Neural cell (in vitro differentiated cells): ENCODE results near the gene RNF138.

ENCODE experiments used
- EP300 ChIP-seq: fragments of 450-650 bp; conservative IDR thresholded peaks from 2 replicates; pipeline ENCODE4 v1.6.1; 2014; ENCODE audit warnings: antibody characterized with exemption, mild to moderate bottlenecking, moderate library complexity; ENCODE audit not compliant: poor library complexity, severe bottlenecking
- EZH2 ChIP-seq: fragments of 200-600, 300-800 bp; shearing (Covaris generic), sonication (generic); IDR thresholded peaks from 2 replicates; pipeline ENCODE4 v1.6.1; 2014; ENCODE audit warnings: antibody characterized with exemption, low read length, borderline replicate concordance, mild to moderate bottlenecking; ENCODE audit not compliant: insufficient read depth, poor library complexity, severe bottlenecking
- MXI1 ChIP-seq: fragments of 450-650 bp; conservative IDR thresholded peaks from 2 replicates; pipeline ENCODE4 v1.6.1; 2014; ENCODE audit warnings: antibody characterized with exemption, mild to moderate bottlenecking; ENCODE audit not compliant: poor library complexity, severe bottlenecking
- POLR2AphosphoS5 ChIP-seq: IDR thresholded peaks from 2 replicates; pipeline ENCODE4 v1.6.1; 2012
- RAD21 ChIP-seq: fragments of 450-650 bp; conservative IDR thresholded peaks from 2 replicates; pipeline ENCODE4 v1.6.1; 2014; ENCODE audit warnings: antibody characterized with exemption, mild to moderate bottlenecking, moderate library complexity
- REST ChIP-seq: IDR thresholded peaks from 2 replicates; pipeline ENCODE4 v1.6.1; 2012; ENCODE audit warnings: borderline replicate concordance
- SMC3 ChIP-seq: fragments of 450-650 bp; conservative IDR thresholded peaks from 2 replicates; pipeline ENCODE4 v1.6.1; 2014; ENCODE audit warnings: antibody characterized with exemption, mild to moderate bottlenecking, moderate library complexity; ENCODE audit not compliant: poor library complexity
- TAF1 ChIP-seq: IDR thresholded peaks from 2 replicates; pipeline ENCODE4 v1.6.1; 2012; ENCODE audit warnings: low read depth
- TF ChIP-seq, protein P1 (sequence below): fragments of 450-650 bp; IDR thresholded peaks from 2 replicates; pipeline ENCODE4 v1.5.1; 2014; ENCODE audit warnings: antibody characterized with exemption, mild to moderate bottlenecking, moderate library complexity; ENCODE audit not compliant: poor library complexity, severe bottlenecking

DNA sequence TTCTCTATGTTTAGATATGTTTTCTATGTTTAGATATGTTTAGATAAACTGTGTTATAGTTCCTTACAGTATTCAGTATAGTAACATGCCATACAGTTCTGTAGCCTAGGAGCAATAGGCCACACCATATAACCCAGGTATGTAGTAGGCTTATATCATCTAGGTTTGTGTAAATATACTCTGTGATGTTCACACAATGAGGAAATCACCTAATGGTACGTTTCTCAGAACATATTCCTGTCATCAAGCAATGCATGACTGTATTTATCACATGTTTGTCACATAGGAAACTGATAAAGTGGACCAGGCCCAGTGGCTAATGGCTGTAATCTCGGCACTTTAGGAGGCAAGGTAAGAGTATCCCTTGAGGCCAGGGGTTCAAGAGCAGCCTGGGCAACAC, 44.0 kb downstream of the RNF138 start:
- no peak for TF ChIP-seq TAF1
- TF ChIP-seq REST = no peak
- TF ChIP-seq POLR2AphosphoS5 = no peak
- TF ChIP-seq EZH2 = no peak
- TF ChIP-seq MXI1 = no peak
- TF ChIP-seq, protein P1, sequence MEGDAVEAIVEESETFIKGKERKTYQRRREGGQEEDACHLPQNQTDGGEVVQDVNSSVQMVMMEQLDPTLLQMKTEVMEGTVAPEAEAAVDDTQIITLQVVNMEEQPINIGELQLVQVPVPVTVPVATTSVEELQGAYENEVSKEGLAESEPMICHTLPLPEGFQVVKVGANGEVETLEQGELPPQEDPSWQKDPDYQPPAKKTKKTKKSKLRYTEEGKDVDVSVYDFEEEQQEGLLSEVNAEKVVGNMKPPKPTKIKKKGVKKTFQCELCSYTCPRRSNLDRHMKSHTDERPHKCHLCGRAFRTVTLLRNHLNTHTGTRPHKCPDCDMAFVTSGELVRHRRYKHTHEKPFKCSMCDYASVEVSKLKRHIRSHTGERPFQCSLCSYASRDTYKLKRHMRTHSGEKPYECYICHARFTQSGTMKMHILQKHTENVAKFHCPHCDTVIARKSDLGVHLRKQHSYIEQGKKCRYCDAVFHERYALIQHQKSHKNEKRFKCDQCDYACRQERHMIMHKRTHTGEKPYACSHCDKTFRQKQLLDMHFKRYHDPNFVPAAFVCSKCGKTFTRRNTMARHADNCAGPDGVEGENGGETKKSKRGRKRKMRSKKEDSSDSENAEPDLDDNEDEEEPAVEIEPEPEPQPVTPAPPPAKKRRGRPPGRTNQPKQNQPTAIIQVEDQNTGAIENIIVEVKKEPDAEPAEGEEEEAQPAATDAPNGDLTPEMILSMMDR = no peak
- TF ChIP-seq RAD21 = no peak
- no peak for TF ChIP-seq EP300
- TF ChIP-seq SMC3 = no peak
